ENCODE results near the gene GPS2.

DNA sequence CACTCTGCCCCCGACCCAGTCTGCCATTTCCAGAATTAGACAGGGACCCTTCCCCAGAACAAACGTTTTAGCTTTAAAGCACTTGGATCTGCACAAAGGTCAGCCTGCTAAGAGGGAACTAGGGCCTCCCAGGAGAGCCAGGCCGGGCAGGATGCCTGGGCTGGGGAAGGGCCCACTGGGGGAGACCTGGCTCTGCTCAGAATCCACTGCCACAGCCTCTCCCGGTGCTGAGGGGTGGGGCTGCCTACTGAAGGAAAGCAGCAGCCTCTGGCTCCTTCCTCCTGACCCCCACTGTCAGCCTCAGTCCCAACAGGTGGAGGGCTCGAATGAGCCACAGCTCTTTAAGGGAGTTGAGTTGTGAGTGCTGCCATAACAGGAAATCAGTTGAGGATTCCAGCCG, 22.4 kb downstream of the GPS2 start:
- TF ChIP-seq CTCF (conservative IDR thresholded peaks at IDR 0.05; ENCODE audit: low read depth, low read length) = no peak
- no peak for TF ChIP-seq SMC3 (IDR thresholded peaks at IDR 0.05; ENCODE audit: low read depth, low read length)
- no peak for TF ChIP-seq POLR2A (IDR thresholded peaks at IDR 0.05; ENCODE audit: low read depth, low read length)
- TF ChIP-seq CEBPB (IDR thresholded peaks at IDR 0.05; ENCODE audit: low read depth, low read length) = no peak

All from IMR-90 (cell line).